Parathyroid adenoma (tissue), 2 donors: Measurements from ENCODE around the gene SCAI.
"Not testable (repeated sequence)": the region's sequence is repeated elsewhere in the genome, so short reads cannot be mapped to it uniquely, and the experiment has no call there.

Source experiments
- H2AFZ ChIP-seq: fragments of 300-600 bp; sonication (generic); one replicate; pipeline ENCODE4 v1.7.0; 2017; ENCODE audit warnings: antibody characterized with exemption, mild to moderate bottlenecking
- H3K27ac ChIP-seq: fragments of 300-600 bp; sonication (generic); one replicate; pipeline ENCODE4 v1.7.0; 2017
- H3K27me3 ChIP-seq: fragments of 300-600 bp; sonication (generic); one replicate; pipeline ENCODE4 v1.7.0; 2017; ENCODE audit warnings: low read length; ENCODE audit not compliant: control insufficient read depth, insufficient read depth
- H3K36me3 ChIP-seq: fragments of 300-600 bp; sonication (generic); one replicate; pipeline ENCODE4 v1.7.0; 2017; ENCODE audit warnings: low read length; ENCODE audit not compliant: control insufficient read depth, insufficient read depth
- H3K4me1 ChIP-seq: fragments of 300-600 bp; sonication (generic); one replicate; pipeline ENCODE4 v1.7.0; 2017; ENCODE audit warnings: control low read depth
- H3K4me2 ChIP-seq: fragments of 300-600 bp; sonication (generic); one replicate; pipeline ENCODE4 v1.7.0; 2017; ENCODE audit warnings: low read length
- H3K4me3 ChIP-seq: fragments of 300-600 bp; sonication (generic); one replicate; pipeline ENCODE4 v1.7.0; 2017; ENCODE audit warnings: low read depth, low read length
- H3K79me2 ChIP-seq: fragments of 300-600 bp; sonication (generic); one replicate; pipeline ENCODE4 v1.7.0; 2017; ENCODE audit warnings: control low read depth
- H3K9ac ChIP-seq: fragments of 300-600 bp; sonication (generic); one replicate; pipeline ENCODE4 v1.7.0; 2017; ENCODE audit warnings: mild to moderate bottlenecking
- H3K9me3 ChIP-seq: fragments of 300-600 bp; sonication (generic); one replicate; pipeline ENCODE4 v1.7.0; 2017; ENCODE audit warnings: low read length; ENCODE audit not compliant: control insufficient read depth
- TF ChIP-seq, protein P1 (sequence below): fragments of 300-600 bp; sonication (generic); IDR thresholded peaks from one replicate; pipeline ENCODE4 v1.7.0; 2017; ENCODE audit warnings: antibody characterized with exemption, mild to moderate bottlenecking
- donor health status: primary hyperparathyroidism.

Gene SCAI

DNA sequence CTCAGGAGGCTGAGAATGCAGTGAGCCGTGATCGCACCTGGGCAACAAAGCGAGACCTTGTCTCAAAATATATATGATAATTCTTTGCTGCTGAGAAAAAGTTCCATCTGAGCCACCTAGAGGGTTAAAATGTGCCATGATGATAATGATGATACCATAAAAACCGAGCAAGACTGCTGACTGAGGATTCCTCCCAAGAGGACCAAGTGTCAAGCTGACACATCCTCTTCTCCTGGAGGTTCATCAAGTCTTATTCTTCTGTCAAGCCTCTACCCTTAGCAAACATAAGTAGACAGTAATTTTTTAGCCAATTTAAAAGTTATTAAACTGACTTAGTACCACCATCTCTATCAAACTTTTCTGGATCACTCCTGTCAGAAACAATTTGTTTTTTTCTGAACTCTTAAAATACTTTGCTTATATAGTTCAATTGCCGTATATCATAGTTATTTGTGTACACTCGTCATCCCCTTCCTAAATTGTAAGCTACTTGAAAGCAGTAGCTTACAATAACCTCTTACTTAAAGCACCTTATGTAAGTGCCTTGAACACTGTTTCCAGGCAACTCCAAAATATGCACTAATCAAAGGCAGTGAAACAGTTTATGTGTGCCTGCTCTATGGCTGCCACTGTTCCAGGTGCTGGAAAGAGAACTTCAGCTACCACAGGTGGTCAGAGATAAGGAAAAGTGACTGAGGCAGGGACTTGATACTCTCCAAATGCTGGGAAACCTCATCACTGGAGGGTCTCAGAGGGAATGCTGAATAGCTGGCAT lies 57.4 kb downstream of the SCAI start:
- H3K9me3 ChIP-seq = no peaks in the 10 kb centered on the region
- no peak overlapping the region for H2AFZ ChIP-seq
- H3K4me1 ChIP-seq = no peaks in the 10 kb centered on the region
- no peak overlapping the region for H3K9ac ChIP-seq
- H3K27ac ChIP-seq = no peak overlapping the region
- no peak overlapping the region for H3K4me2 ChIP-seq
- TF ChIP-seq, protein P1, sequence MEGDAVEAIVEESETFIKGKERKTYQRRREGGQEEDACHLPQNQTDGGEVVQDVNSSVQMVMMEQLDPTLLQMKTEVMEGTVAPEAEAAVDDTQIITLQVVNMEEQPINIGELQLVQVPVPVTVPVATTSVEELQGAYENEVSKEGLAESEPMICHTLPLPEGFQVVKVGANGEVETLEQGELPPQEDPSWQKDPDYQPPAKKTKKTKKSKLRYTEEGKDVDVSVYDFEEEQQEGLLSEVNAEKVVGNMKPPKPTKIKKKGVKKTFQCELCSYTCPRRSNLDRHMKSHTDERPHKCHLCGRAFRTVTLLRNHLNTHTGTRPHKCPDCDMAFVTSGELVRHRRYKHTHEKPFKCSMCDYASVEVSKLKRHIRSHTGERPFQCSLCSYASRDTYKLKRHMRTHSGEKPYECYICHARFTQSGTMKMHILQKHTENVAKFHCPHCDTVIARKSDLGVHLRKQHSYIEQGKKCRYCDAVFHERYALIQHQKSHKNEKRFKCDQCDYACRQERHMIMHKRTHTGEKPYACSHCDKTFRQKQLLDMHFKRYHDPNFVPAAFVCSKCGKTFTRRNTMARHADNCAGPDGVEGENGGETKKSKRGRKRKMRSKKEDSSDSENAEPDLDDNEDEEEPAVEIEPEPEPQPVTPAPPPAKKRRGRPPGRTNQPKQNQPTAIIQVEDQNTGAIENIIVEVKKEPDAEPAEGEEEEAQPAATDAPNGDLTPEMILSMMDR = no peak
- no peaks in the 10 kb centered on the region for H3K27me3 ChIP-seq
- no peaks in the 10 kb centered on the region for H3K36me3 ChIP-seq
- no peak overlapping the region for H3K4me3 ChIP-seq
- H3K79me2 ChIP-seq = no peaks in the 10 kb centered on the region

DNA sequence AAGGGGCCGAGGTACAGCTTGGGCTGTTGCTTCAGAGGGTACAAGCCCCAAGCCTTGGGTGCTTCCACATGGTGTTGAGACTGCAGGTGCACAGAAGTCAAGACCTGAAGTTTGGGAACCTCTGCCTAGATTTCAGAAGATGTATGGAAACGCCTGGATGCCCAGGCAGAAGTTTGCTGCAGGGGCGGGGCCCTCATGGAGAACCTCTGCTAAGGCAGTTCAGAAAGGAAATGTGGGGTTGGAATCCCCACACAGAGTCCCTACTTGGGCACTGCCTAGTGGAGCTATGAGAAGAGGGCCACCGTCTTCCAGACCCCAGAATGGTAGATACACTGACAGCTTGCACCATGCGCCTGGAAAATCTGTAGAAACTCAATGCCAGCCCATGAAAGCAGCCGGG lies 61.1 kb downstream of the SCAI start:
- not testable (repeated sequence) for H3K27me3 ChIP-seq, H3K9me3 ChIP-seq, H3K9ac ChIP-seq, H3K4me2 ChIP-seq, H3K4me3 ChIP-seq, H3K27ac ChIP-seq, H3K4me1 ChIP-seq, H3K79me2 ChIP-seq, H3K36me3 ChIP-seq, H2AFZ ChIP-seq

DNA sequence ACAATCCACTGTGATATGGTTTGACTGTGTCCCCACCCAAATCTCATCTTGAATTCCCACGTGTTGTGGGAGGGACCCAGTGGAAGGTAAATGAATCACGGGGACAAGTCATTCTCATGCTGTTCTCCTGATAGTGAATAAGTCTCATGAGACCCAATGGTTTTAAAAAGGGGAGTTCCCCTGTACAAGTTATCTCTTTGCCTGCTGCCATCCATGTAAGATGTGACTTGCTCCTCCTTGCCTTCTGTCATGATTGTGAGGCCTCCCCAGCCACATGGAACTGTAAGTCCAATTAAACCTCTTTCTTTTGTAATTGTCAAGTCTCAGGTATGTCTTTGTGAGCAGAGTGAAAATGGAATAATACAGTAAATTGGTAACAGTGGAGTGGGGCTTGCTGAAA lies 62.5 kb downstream of the SCAI start:
- H3K9ac ChIP-seq, H3K27me3 ChIP-seq, H3K4me3 ChIP-seq, H3K27ac ChIP-seq, H3K9me3 ChIP-seq, H3K4me1 ChIP-seq, H3K4me2 ChIP-seq, H3K79me2 ChIP-seq, H2AFZ ChIP-seq, H3K36me3 ChIP-seq: not testable (repeated sequence)

DNA sequence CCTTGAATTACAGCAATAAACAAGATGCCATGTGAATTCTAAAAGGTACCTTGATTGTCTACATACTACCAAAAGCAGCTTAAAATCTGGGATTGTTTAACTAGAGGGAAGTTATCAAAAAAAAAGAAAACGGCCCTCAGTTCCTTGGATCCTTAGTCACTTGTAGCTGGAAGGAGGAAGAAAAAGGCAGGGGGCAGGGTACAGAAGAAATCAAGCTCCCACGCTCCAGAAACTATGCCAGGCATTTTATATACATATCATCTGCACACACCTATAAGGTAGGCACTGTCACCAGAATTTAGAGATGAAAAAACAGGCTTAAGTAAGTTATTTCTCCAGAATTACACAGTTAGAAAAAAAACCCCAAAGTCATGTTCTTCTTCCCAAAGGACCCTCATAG lies 63.4 kb downstream of the SCAI start:
- H3K4me1 ChIP-seq = no peaks in the 10 kb centered on the region
- H3K36me3 ChIP-seq = no peaks in the 10 kb centered on the region
- no peak overlapping the region for H2AFZ ChIP-seq
- no peaks in the 10 kb centered on the region for H3K9me3 ChIP-seq
- H3K27me3 ChIP-seq = no peaks in the 10 kb centered on the region
- no peak overlapping the region for H3K4me3 ChIP-seq
- TF ChIP-seq, protein P1 = no peak
- H3K27ac ChIP-seq = no peak overlapping the region
- no peak overlapping the region for H3K4me2 ChIP-seq
- H3K79me2 ChIP-seq = no peaks in the 10 kb centered on the region
- H3K9ac ChIP-seq = no peak overlapping the region

DNA sequence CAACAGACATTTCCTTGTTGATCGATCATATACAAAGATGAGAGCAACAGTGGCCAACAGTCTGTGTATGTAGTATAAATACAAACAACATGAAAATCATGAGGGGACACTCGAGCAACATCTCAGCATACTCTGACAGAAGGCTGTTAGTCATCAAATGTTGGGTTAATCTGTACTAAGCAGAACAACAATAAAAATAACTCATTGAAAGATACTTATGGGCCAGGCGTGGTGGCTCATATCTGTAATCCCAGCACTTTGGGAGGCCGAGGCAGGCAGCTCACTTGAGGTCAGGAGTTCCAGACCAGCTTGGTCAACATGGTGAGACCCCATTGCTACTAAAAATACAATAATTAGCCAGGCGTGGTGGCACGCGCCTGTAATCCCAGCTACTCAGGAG lies 67.3 kb downstream of the SCAI start:
- no peaks in the 10 kb centered on the region for H3K36me3 ChIP-seq
- no peaks in the 10 kb centered on the region for H3K79me2 ChIP-seq
- no peaks in the 10 kb centered on the region for H3K27me3 ChIP-seq
- no peak overlapping the region for H3K9ac ChIP-seq
- H3K27ac ChIP-seq = no peak overlapping the region
- H3K9me3 ChIP-seq = no peaks in the 10 kb centered on the region
- no peak overlapping the region for H3K4me3 ChIP-seq
- TF ChIP-seq, protein P1 = no peak
- H3K4me1 ChIP-seq = no peaks in the 10 kb centered on the region
- H3K4me2 ChIP-seq = no peak overlapping the region
- no peak overlapping the region for H2AFZ ChIP-seq

DNA sequence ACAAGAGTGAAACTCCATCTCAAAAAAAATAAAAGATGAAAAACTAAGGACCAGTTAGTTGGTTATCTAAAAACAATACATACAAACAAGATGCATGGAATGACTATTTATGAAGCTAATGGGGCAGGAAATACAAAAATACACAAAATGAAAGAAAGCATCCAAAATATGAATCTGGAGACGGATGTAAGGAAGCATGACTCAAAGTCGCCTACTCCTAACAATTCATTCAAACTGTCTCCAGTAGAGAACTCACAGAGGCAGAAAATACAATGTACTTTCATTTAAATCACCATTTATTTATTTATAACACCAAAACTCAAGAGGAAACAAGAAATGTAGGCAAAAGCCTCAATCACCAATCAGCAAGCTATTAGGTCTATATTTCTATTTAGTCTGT lies 68.4 kb downstream of the SCAI start:
- no peaks in the 10 kb centered on the region for H3K36me3 ChIP-seq
- TF ChIP-seq, protein P1 = no peak
- no peaks in the 10 kb centered on the region for H3K27me3 ChIP-seq
- no peaks in the 10 kb centered on the region for H3K4me1 ChIP-seq
- H3K27ac ChIP-seq = no peak overlapping the region
- no peak overlapping the region for H2AFZ ChIP-seq
- H3K9ac ChIP-seq = no peak overlapping the region
- no peaks in the 10 kb centered on the region for H3K9me3 ChIP-seq
- H3K4me2 ChIP-seq = no peak overlapping the region
- no peaks in the 10 kb centered on the region for H3K79me2 ChIP-seq
- no peak overlapping the region for H3K4me3 ChIP-seq
